ENCODE measurements around the gene RAB12. TPM values are rescaled to one million over a fixed set of nuclear protein-coding genes. Genes with fewer than 3 reads are reported as not detected.
A peak's percentile ranks its signal among the peaks of the same experiment; 100 is the strongest.

Gene RAB12
- total RNA-seq, 1 donor from 2014 or later, result 41.4 TPM

- Histone ChIP-seq H3K27me3 (peaks cover 25% of the 10 kb centered on the region), H3K4me1 (peaks cover 6% of the 10 kb centered on the region), H2AFZ (replicated peaks) (no peak overlapping the region), H3K4me2 (no peak overlapping the region), H3K9ac (no peak overlapping the region), H4K20me1 (ENCODE audit: low read depth) (no peaks in the 10 kb centered on the region), H3K9me3 (ENCODE audit: low read depth) (no peaks in the 10 kb centered on the region), H3K4me3 (no peak overlapping the region), H3K79me2 (ENCODE audit: low read depth) (no peaks in the 10 kb centered on the region), H3F3A (ENCODE audit: low read depth) (peaks cover 9% of the 10 kb centered on the region), H3K36me3 (no peaks in the 10 kb centered on the region), H3K27ac (no peak overlapping the region)
- Mint-ChIP-seq H3K27ac (no peak overlapping the region), H3K4me1 (peaks cover 15% of the 10 kb centered on the region), H3K4me3 (no peak overlapping the region), H3K9me3 (no peaks in the 10 kb centered on the region), H3K27me3 (ENCODE audit: insufficient read depth, low read depth) (peaks cover 7% of the 10 kb centered on the region), H3K36me3 (no peaks in the 10 kb centered on the region)
- TF ChIP-seq EZH2phosphoT487 (IDR thresholded peaks at IDR 0.05) (no peak), EZH2 (IDR thresholded peaks at IDR 0.05) (no peak), CTCF (IDR thresholded peaks at IDR 0.05) (no peak)
- no peak for DNase-seq (ENCODE audit: low spot score)
These were observed 5.3 kb upstream of the RAB12 start for GRCh38 chr18:8603663-8604520.

- Histone ChIP-seq H3K4me2 (no peak overlapping the region), H4K20me1 (ENCODE audit: low read depth) (peaks cover 13% of the 10 kb centered on the region), H2AFZ (replicated peaks) (no peak overlapping the region), H3K79me2 (ENCODE audit: low read depth) (peaks cover 14% of the 10 kb centered on the region), H3K27me3 (peaks cover 28% of the 10 kb centered on the region), H3K27ac (no peak overlapping the region), H3K9ac (no peak overlapping the region), H3K9me3 (ENCODE audit: low read depth) (no peaks in the 10 kb centered on the region), H3K4me1 (peaks cover 14% of the 10 kb centered on the region), H3K36me3 (no peaks in the 10 kb centered on the region), H3F3A (ENCODE audit: low read depth) (peaks cover 9% of the 10 kb centered on the region), H3K4me3 (no peak overlapping the region)
- TF ChIP-seq EZH2 (IDR thresholded peaks at IDR 0.05) (no peak), EZH2phosphoT487 (IDR thresholded peaks at IDR 0.05) (no peak), CTCF (IDR thresholded peaks at IDR 0.05) (no peak)
- peaks cover 22% of the 10 kb centered on the region for H3K4me1 Mint-ChIP-seq
- H3K27ac Mint-ChIP-seq, result no peak overlapping the region
- H3K4me3 Mint-ChIP-seq, result no peak overlapping the region
- no peak for DNase-seq (ENCODE audit: low spot score)
- no peaks in the 10 kb centered on the region for H3K36me3 Mint-ChIP-seq
- H3K27me3 Mint-ChIP-seq (ENCODE audit: insufficient read depth, low read depth), result peaks cover 8% of the 10 kb centered on the region
- no peaks in the 10 kb centered on the region for H3K9me3 Mint-ChIP-seq
These were observed 3.3 kb upstream of the RAB12 start for GRCh38 chr18:8605974-8606373.

DNA sequence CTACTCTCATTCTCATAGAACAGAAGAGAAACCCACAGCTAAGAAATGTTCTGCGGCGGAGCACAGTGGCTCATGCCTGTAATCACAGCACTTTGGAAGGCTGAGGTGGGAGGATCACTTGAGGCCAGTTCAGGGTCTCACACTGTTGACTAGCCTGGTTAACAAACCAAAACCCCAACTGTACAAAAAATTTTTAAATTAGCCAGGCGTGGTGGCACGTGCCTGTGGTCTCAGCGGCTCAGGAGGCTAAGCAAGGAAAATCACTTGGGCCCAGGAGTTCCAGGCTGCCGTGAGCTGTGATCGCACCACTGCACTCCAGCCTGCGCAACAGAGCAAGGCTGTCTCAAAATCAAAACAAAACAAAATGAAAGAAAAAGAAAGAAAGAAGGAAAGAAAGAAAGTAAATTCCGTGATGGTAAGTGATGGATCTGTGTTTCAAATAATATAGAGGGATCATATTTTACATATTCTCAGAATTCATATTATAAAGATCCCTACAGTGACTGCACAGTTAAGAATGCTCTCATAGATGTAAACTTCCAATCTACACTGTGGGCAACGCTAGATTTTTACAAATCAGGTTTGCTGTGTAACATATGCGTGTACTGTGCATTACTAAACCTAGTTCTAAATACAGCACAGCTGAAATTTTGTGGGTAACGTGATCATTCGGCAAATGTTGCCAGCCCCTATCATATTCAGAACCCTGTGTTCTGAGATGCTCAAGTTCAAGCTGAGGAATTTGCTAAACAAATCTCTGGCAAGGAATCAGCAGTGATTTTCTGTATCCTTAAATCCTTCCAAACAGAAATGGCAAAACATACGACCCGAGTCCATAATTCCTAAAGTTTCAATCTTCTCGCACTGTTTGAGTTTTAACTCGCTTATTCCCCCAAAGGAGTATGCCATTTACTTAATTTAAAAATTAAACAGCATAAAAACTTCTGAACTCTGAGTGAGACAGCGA, 1.2 kb upstream of the RAB12 start:
- Histone ChIP-seq H3K9ac (no peak overlapping the region), H3K9me3 (ENCODE audit: low read depth) (no peaks in the 10 kb centered on the region), H4K20me1 (ENCODE audit: low read depth) (peaks cover 34% of the 10 kb centered on the region), H3K36me3 (no peaks in the 10 kb centered on the region), H3K27ac (no peak overlapping the region), H3K4me3 (peak overlapping the region; percentile 92), H3K4me1 (peaks cover 18% of the 10 kb centered on the region), H3K27me3 (peaks cover 28% of the 10 kb centered on the region), H2AFZ (replicated peaks) (peak overlapping the region; percentile 96), H3F3A (ENCODE audit: low read depth) (peaks cover 9% of the 10 kb centered on the region), H3K79me2 (ENCODE audit: low read depth) (peaks cover 35% of the 10 kb centered on the region), H3K4me2 (peak overlapping the region; percentile 95)
- Mint-ChIP-seq H3K4me3 (peak overlapping the region; percentile 88), H3K27me3 (ENCODE audit: insufficient read depth, low read depth) (peaks cover 8% of the 10 kb centered on the region), H3K4me1 (peaks cover 36% of the 10 kb centered on the region), H3K36me3 (peaks cover 1% of the 10 kb centered on the region), H3K27ac (no peak overlapping the region), H3K9me3 (no peaks in the 10 kb centered on the region)
- no peak for DNase-seq (ENCODE audit: low spot score)
- TF ChIP-seq EZH2 (IDR thresholded peaks at IDR 0.05), result no peak
- no peak for TF ChIP-seq EZH2phosphoT487 (IDR thresholded peaks at IDR 0.05)
- no peak for TF ChIP-seq CTCF (IDR thresholded peaks at IDR 0.05)

Measured in neural progenitor cell (in vitro differentiated cells).